SU-DHL-6 (cell line): ENCODE measurements around the gene BABAM1.
"Not testable (repeated sequence)": the region's sequence is repeated elsewhere in the genome, so short reads cannot be mapped to it uniquely, and the experiment has no call there.

Source experiments
- H2AFZ ChIP-seq: fragments of 200-600 bp; sonication (generic); 2 replicates; pipeline ENCODE4 v1.6.1; 2014; ENCODE audit warnings: low read depth, mild to moderate bottlenecking, moderate library complexity, mixed read lengths, antibody characterized with exemption, low read length; ENCODE audit not compliant: severe bottlenecking
- H3F3A ChIP-seq: fragments of 200-600 bp; shearing (Covaris generic); 2 replicates; pipeline ENCODE4 v1.6.0; 2016; ENCODE audit warnings: antibody characterized with exemption, mild to moderate bottlenecking; ENCODE audit not compliant: insufficient read depth
- H3K27ac ChIP-seq: fragments of 200-600 bp; sonication (generic); 2 replicates; pipeline ENCODE4 v1.5.1; 2016; ENCODE audit warnings: low read depth, mild to moderate bottlenecking, low read length, moderate library complexity, mixed read lengths
- H3K27me3 ChIP-seq: fragments of 200-600 bp; sonication (generic), shearing (Covaris generic); 2 replicates; pipeline ENCODE4 v1.6.0; 2014; ENCODE audit warnings: mild to moderate bottlenecking, low read length
- H3K36me3 ChIP-seq: fragments of 200-600 bp; sonication (generic); 2 replicates; pipeline ENCODE4 v1.6.1; 2014; ENCODE audit warnings: mild to moderate bottlenecking, low read length, mixed read lengths
- H3K4me2 ChIP-seq: fragments of 300-600, 200-600 bp; shearing (Covaris generic), sonication (generic); 2 replicates; pipeline ENCODE4 v1.6.0; 2014; ENCODE audit warnings: low read length, low read depth, mild to moderate bottlenecking; ENCODE audit not compliant: poor library complexity, severe bottlenecking
- H3K4me3 ChIP-seq: fragments of 200-600 bp; sonication (generic); 2 replicates; pipeline ENCODE4 v1.5.1; 2014; ENCODE audit warnings: antibody characterized with exemption, low read length, mild to moderate bottlenecking, mixed read lengths; ENCODE audit not compliant: insufficient read depth, poor library complexity, severe bottlenecking
- H3K79me2 ChIP-seq: fragments of 200-600 bp; sonication (generic); 2 replicates; pipeline ENCODE4 v1.6.1; 2014; ENCODE audit warnings: mild to moderate bottlenecking, low read length, moderate library complexity; ENCODE audit not compliant: insufficient read depth
- H3K9ac ChIP-seq: fragments of 200-600 bp; sonication (generic); 2 replicates; pipeline ENCODE4 v1.7.0; 2014; ENCODE audit warnings: mild to moderate bottlenecking, low read length
- H3K9me2 ChIP-seq: fragments of 200-600 bp; sonication (generic); replicated peaks from 2 replicates; pipeline ENCODE4 v1.6.1; 2014; ENCODE audit warnings: low read length; ENCODE audit not compliant: insufficient read depth
- H3K9me3 ChIP-seq: fragments of 200-600 bp; sonication (generic); 2 replicates; pipeline ENCODE4 v1.6.1; 2014; ENCODE audit warnings: low read length, mixed read lengths; ENCODE audit not compliant: insufficient read depth
- H4K20me1 ChIP-seq: fragments of 200-600 bp; sonication (generic); 2 replicates; pipeline ENCODE4 v1.6.1; 2014; ENCODE audit warnings: low read depth, mild to moderate bottlenecking, antibody characterized with exemption, low read length, moderate library complexity, mixed read lengths
- CTCF ChIP-seq: fragments of 200-600 bp; sonication (generic); IDR thresholded peaks from one replicate; pipeline ENCODE4 v1.5.1; 2017; ENCODE audit warnings: antibody characterized with exemption, mild to moderate bottlenecking, low read length, moderate library complexity; ENCODE audit not compliant: insufficient read depth, poor library complexity, severe bottlenecking
- EZH2phosphoT487 ChIP-seq: fragments of 200-600 bp; sonication (generic), shearing (Covaris generic); conservative IDR thresholded peaks from 2 replicates; pipeline ENCODE4 v1.6.1; 2018; ENCODE audit warnings: mild to moderate bottlenecking, antibody characterized with exemption, low read length, moderate library complexity, mixed read lengths

The BABAM1 gene

GRCh38 chr19:17266589-17266974 is 661 bp upstream of the BABAM1 start:
- H3K27ac ChIP-seq = peak overlapping the region; percentile 98
- H3F3A ChIP-seq = peaks cover 13% of the 10 kb centered on the region
- H3K4me2 ChIP-seq = peak overlapping the region; percentile 97
- peak overlapping the region; percentile 47 for H3K4me3 ChIP-seq
- H3K9me2 ChIP-seq = no peaks in the 10 kb centered on the region
- TF ChIP-seq CTCF (no peak), EZH2phosphoT487 (no peak)
- no peaks in the 10 kb centered on the region for H3K36me3 ChIP-seq
- H2AFZ ChIP-seq = peak overlapping the region; percentile 29
- peak overlapping the region; percentile 61 for H3K9ac ChIP-seq
- no peaks in the 10 kb centered on the region for H4K20me1 ChIP-seq
- peaks cover 12% of the 10 kb centered on the region; the same call in 1 of the 2 replicates for H3K79me2 ChIP-seq
- no peaks in the 10 kb centered on the region for H3K27me3 ChIP-seq
- H3K9me3 ChIP-seq = no peaks in the 10 kb centered on the region

GRCh38 chr19:17268754-17269153 is 1.5 kb downstream of the BABAM1 start:
- Histone ChIP-seq H2AFZ (no peak overlapping the region), H3K4me2 (no peak overlapping the region), H3K27ac (no peak overlapping the region), H3K9me2 (no peaks in the 10 kb centered on the region), H3K36me3 (no peaks in the 10 kb centered on the region), H3K27me3 (no peaks in the 10 kb centered on the region), H4K20me1 (no peaks in the 10 kb centered on the region), H3K4me3 (no peak overlapping the region), H3K9ac (peak overlapping the region; percentile 79; the same call in 1 of the 2 replicates), H3F3A (peaks cover 9% of the 10 kb centered on the region), H3K79me2 (peaks cover 12% of the 10 kb centered on the region; the same call in 1 of the 2 replicates), H3K9me3 (no peaks in the 10 kb centered on the region)
- TF ChIP-seq EZH2phosphoT487 (no peak), CTCF (no peak)

- not testable (repeated sequence) for H4K20me1 ChIP-seq, H3F3A ChIP-seq, H3K4me2 ChIP-seq, H3K79me2 ChIP-seq, H3K9me2 ChIP-seq, H3K27me3 ChIP-seq, H3K9me3 ChIP-seq, H2AFZ ChIP-seq, H3K4me3 ChIP-seq, H3K36me3 ChIP-seq, H3K27ac ChIP-seq, H3K9ac ChIP-seq
Observed at GRCh38 chr19:17274892-17275291, 7.6 kb downstream of the BABAM1 start.

- Histone ChIP-seq H3K4me2 (no peak overlapping the region), H3F3A (peaks cover 8% of the 10 kb centered on the region), H3K9me2 (no peaks in the 10 kb centered on the region), H2AFZ (no peak overlapping the region), H3K27me3 (no peaks in the 10 kb centered on the region), H3K36me3 (no peaks in the 10 kb centered on the region), H3K79me2 (no peaks in the 10 kb centered on the region), H4K20me1 (no peaks in the 10 kb centered on the region), H3K9me3 (no peaks in the 10 kb centered on the region), H3K9ac (no peak overlapping the region), H3K4me3 (no peak overlapping the region), H3K27ac (no peak overlapping the region)
- no peak for TF ChIP-seq CTCF
- TF ChIP-seq EZH2phosphoT487 = no peak
Observed at GRCh38 chr19:17275441-17276175, 8.4 kb downstream of the BABAM1 start.
